Measurements from ENCODE around the gene TNFRSF25. TPM values are rescaled to one million over a fixed set of nuclear protein-coding genes. Genes with fewer than 3 reads are reported as not detected.

Gene TNFRSF25
- total and polyA plus RNA-seq, 2 of the 8 experiments (the other 6 are each of a cell fraction or from before 2014, with no cell fraction given): 10.7 to 19.5 TPM

GRCh38 chr1:6435129-6435528 lies 30.8 kb downstream of the TNFRSF25 start:
- FAIRE-seq: no peak

More at GRCh38 chr1:6435129-6435528, 30.8 kb downstream of the TNFRSF25 start:
- Histone ChIP-seq H3K23ac (ENCODE audit: insufficient read length) (no peak overlapping the region), H3K36me3 (ENCODE audit: control insufficient read depth in 2 of 4, insufficient read depth in 4 of 4, low read length in 3 of 4) (no peaks in the 10 kb centered on the region), H3K14ac (ENCODE audit: insufficient read length) (no peak overlapping the region), H3K79me1 (ENCODE audit: low read depth, low read length) (no peaks in the 10 kb centered on the region), H3K18ac (ENCODE audit: extremely low read depth, low read length) (no peak overlapping the region), H3K4ac (replicated peaks; ENCODE audit: insufficient read length, low read depth, low read length) (no peak overlapping the region), H2BK20ac (ENCODE audit: low read length) (no peak overlapping the region), H2BK120ac (replicated peaks; ENCODE audit: low read depth, low read length) (no peak overlapping the region), H3K4me2 (ENCODE audit: insufficient read depth in 1 of 2, low read depth in 2 of 2, low read length in 2 of 2) (no peak overlapping the region), H3K23me2 (ENCODE audit: low read depth, low read length) (no peaks in the 10 kb centered on the region), H3K9me3 (ENCODE audit: insufficient read depth in 2 of 2, low read depth in 1 of 2, low read length in 1 of 2) (no peaks in the 10 kb centered on the region), H3K27me3 (replicated peaks in 1 of 4; ENCODE audit: control insufficient read depth in 3 of 4, extremely low read depth in 1 of 4, insufficient read depth in 3 of 4, low read length in 3 of 4) (peaks cover 0 to 10% (median 3%) of the 10 kb centered on the region in 4 experiments; a peak in 3 of 7 replicates), H3K9ac (replicated peaks in 1 of 4; ENCODE audit: extremely low read depth in 1 of 4, low read depth in 3 of 4, low read length in 3 of 4) (no peak overlapping the region), H4K91ac (replicated peaks; ENCODE audit: insufficient read length, low read length) (no peak overlapping the region), H4K5ac (ENCODE audit: insufficient read length, low read depth, low read length) (no peak overlapping the region), H3K4me3 (ENCODE audit: extremely low read depth in 1 of 4, insufficient read depth in 2 of 4, low read depth in 3 of 4, low read length in 4 of 4) (no peak overlapping the region), H4K8ac (ENCODE audit: extremely low read depth, insufficient read depth, low read length) (no peak overlapping the region), H3K4me1 (replicated peaks in 1 of 4; ENCODE audit: control insufficient read depth in 3 of 4, insufficient read depth in 4 of 4, low read length in 3 of 4) (peaks cover 0 to 7% (median 2%) of the 10 kb centered on the region in 4 experiments; a peak in 4 of 7 replicates), H2AFZ (ENCODE audit: low read length) (no peak overlapping the region), H2BK5ac (ENCODE audit: low read depth, low read length) (no peak overlapping the region), H4K20me1 (replicated peaks in 1 of 2; ENCODE audit: control insufficient read depth in 1 of 2, insufficient read depth in 2 of 2, low read length in 2 of 2) (no peaks in the 10 kb centered on the region), H2BK15ac (ENCODE audit: low read length) (no peak overlapping the region), H3K56ac (replicated peaks; ENCODE audit: insufficient read length, low read depth, low read length) (no peak overlapping the region), H2AK5ac (ENCODE audit: low read depth, low read length) (no peak overlapping the region), H3K27ac (ENCODE audit: low read depth, low read length) (no peak overlapping the region), H3K79me2 (ENCODE audit: control insufficient read depth in 1 of 2, insufficient read depth in 2 of 2, low read length in 2 of 2) (no peaks in the 10 kb centered on the region), H2BK12ac (ENCODE audit: low read depth, low read length) (no peak overlapping the region)
- no peak for TF ChIP-seq ATF2 (IDR thresholded peaks at IDR 0.05; ENCODE audit: low read length)
- no peak for DNase-seq (ENCODE audit: low read depth in 1 of 2, low spot score in 2 of 2)
- 90% methylated on average over 15 of the region's 15 CpGs; no CpG with 5 or more reads in 1 of the 2 experiments for WGBS, 2 experiments (ENCODE audit: extremely low coverage in 1 of 2, insufficient coverage in 1 of 2, insufficient read length in 1 of 2, insufficient replicate concordance in 2 of 2, low coverage in 1 of 2, low lambda C conversion rate in 2 of 2, missing lambda C conversion rate in 1 of 2)
- ChIA-PET CTCF (ENCODE audit: partially characterized antibody) (interaction anchor here (0.6 to 18.8 kb wide), 6 partner anchors 9 to 159 kb away, joined by 3 to 321 read pairs (median 22); partner anchors contain the start of genes ESPN and HES2), POLR2A (ENCODE audit: partially characterized antibody) (interaction anchor here (1.4 kb wide), 1 partner anchor 9 kb away, joined by 3 read pairs; no protein-coding TSS in a partner anchor)

All from H1 (cell line).